NT2/D1 (cell line): Measurements from ENCODE around the gene SNRPA1.

ENCODE experiments used
- SUZ12 ChIP-seq: IDR thresholded peaks from 2 replicates; pipeline ENCODE4 v1.6.1; 2011; ENCODE audit not compliant: insufficient read length, insufficient read depth; ENCODE audit errors: extremely low read depth
- YY1 ChIP-seq: IDR thresholded peaks from 2 replicates; pipeline ENCODE4 v1.6.1; 2011; ENCODE audit not compliant: insufficient read length, insufficient read depth

- TF ChIP-seq YY1 = no peak
- TF ChIP-seq SUZ12 = no peak
Observed at GRCh38 chr15:101307897-101308603, 13.0 kb upstream of the SNRPA1 start.
